Spleen (tissue), 11 donors: ENCODE results near the gene FITM1. TPM values are rescaled to one million over a fixed set of nuclear protein-coding genes. Genes with fewer than 3 reads are reported as not detected.

ENCODE experiments used
- DNase-seq: peaks from one replicate; pipeline ENCODE4 v3.0.0-alpha.2; 2020
- H3K27ac ChIP-seq, 8 donors: fragments of 200-600 bp; sonication (generic) in 7 of 8; 1 replicate in 4 of 8; 2 replicates in 4 of 8; pipeline versions ENCODE4 v1.5.0 to v1.8.0; 2016 to 2021; ENCODE audit warnings: inconsistent platforms in 4 of 8, mild to moderate bottlenecking in 4 of 8, moderate library complexity in 1 of 8
- H3K27me3 ChIP-seq, 7 donors: fragments of 200-600 bp; sonication (generic) in 6 of 7; replicated peaks in 1 of 7; 1 replicate in 4 of 7; 2 replicates in 3 of 7; pipeline versions ENCODE4 v1.5.0 to v1.8.0; 2016 to 2021; ENCODE audit warnings: inconsistent platforms in 3 of 7, mild to moderate bottlenecking in 1 of 7
- H3K36me3 ChIP-seq, 6 donors: fragments of 200-600 bp; sonication (generic) in 5 of 6; 1 replicate in 4 of 6; 2 replicates in 2 of 6; pipeline versions ENCODE4 v1.5.0 to v1.8.0; 2016 to 2021; ENCODE audit warnings: inconsistent platforms in 2 of 6
- H3K4me1 ChIP-seq, 6 donors: fragments of 200-600 bp; sonication (generic) in 5 of 6; 1 replicate in 3 of 6; 2 replicates in 3 of 6; pipeline versions ENCODE4 v1.5.0 to v1.8.0; 2016 to 2021; ENCODE audit warnings: inconsistent platforms in 3 of 6
- H3K4me3 ChIP-seq, 8 donors: fragments of 200-600 bp; sonication (generic) in 7 of 8; 1 replicate in 4 of 8; 2 replicates in 4 of 8; pipeline versions ENCODE4 v1.5.0 to v1.8.0; 2016 to 2021; ENCODE audit warnings: inconsistent platforms in 4 of 8, mild to moderate bottlenecking in 4 of 8, moderate library complexity in 2 of 8
- H3K9me3 ChIP-seq, 8 donors: fragments of 200-600 bp; sonication (generic) in 7 of 8; 1 replicate in 4 of 8; 2 replicates in 4 of 8; pipeline versions ENCODE4 v1.5.0 to v1.8.0; 2016 to 2021; ENCODE audit warnings: inconsistent platforms in 4 of 8
- POLR2A ChIP-seq, 3 donors: fragments of 450-650 bp; IDR thresholded peaks; one replicate each; pipeline ENCODE4 v1.5.1; 2017; ENCODE audit warnings: antibody characterized with exemption in 3 of 3, mild to moderate bottlenecking in 1 of 3
- POLR2AphosphoS5 ChIP-seq, 3 donors: sonication (generic); formaldehyde crosslinking; IDR thresholded peaks; one replicate each; pipeline ENCODE4 v1.5.1; 2017; ENCODE audit warnings: antibody characterized with exemption in 3 of 3
- WGBS, 5 donors: extraction: QIAGEN DNeasy Blood & Tissue Kit in 3 of 5; methylation state at CpG; one replicate each; pipeline versions ENCODE4 v1.1.5 to v1.1.7; 2013 to 2018; 5-methylcytosine and 5-hydroxymethylcytosine counted together
- intact Hi-C: fragments of 100-400 bp; cut with DNase I; formaldehyde crosslinking; loops from one replicate; pipeline ENCODE4 v1.15.0; 2023; ENCODE audit warnings: low total_unique reads
- polyA plus RNA-seq, 3 donors: library from polyadenylated mRNA; stranded (reverse); fragments of 200-250 nt; gene quantifications; one replicate each; pipeline ENCODE4 v1.2.1, GENCODE V29; 2013
- total RNA-seq, 7 donors: library from RNA; depleted of rRNA in 3 of 7; stranded (reverse); fragments of >200 nt in 3 of 7; fragmentation: NEBNext Ultra II Directional in 4 of 7; extraction: Animal tissue kit (Norgen Biotek cat#: 25700) in 4 of 7; gene quantifications; one replicate each; pipeline versions ENCODE4 v1.1.0 to v1.2.1, GENCODE V29; 2016 to 2021
- TF ChIP-seq, protein P1 (sequence below), 11 experiments: fragments of 200-600 bp in 7 of 11; fragments of 450-650 bp in 4 of 11; sonication (generic) in 4 of 11; IDR thresholded peaks in 8 of 11; conservative IDR thresholded peaks in 3 of 11; 1 replicate in 7 of 11; 2 replicates in 4 of 11; pipeline versions ENCODE4 v1.4.0 to v1.8.0; 2016 to 2021; ENCODE audit warnings: antibody characterized with exemption in 11 of 11, inconsistent platforms in 4 of 11, mild to moderate bottlenecking in 1 of 11
- donor health status: healthy with polysubstance abuse.
- donor health status: DM: no; HTN: no; CAD: no; lungs with moderate emphysema.
- donor health status: DM: no; HTN: no; CAD: no.
- donor health status: Bipolar disorder and iron deficiency.
- donor health status: healthy.
- donor health status: DM: no; HTN: no; CAD: no.
- donor health status: DM: yes; HTN: yes; CAD: no.

FITM1 gene
- total and polyA plus RNA-seq, 10 donors = 3.7 to 12.9 (median 8.7) TPM

- H3K27me3 ChIP-seq = no peaks in the 10 kb centered on the region
- no peaks in the 10 kb centered on the region for H3K9me3 ChIP-seq
- intact Hi-C loops = no loop called here
- peak; percentile 99 for DNase-seq
- H3K36me3 ChIP-seq = peaks cover 9 to 74% (median 53%) of the 10 kb centered on the region in 6 donors
- TF ChIP-seq POLR2AphosphoS5 (IDR thresholded peaks at IDR 0.05) = peak; percentile 81 to 85 (median 84)
- TF ChIP-seq, protein P1, sequence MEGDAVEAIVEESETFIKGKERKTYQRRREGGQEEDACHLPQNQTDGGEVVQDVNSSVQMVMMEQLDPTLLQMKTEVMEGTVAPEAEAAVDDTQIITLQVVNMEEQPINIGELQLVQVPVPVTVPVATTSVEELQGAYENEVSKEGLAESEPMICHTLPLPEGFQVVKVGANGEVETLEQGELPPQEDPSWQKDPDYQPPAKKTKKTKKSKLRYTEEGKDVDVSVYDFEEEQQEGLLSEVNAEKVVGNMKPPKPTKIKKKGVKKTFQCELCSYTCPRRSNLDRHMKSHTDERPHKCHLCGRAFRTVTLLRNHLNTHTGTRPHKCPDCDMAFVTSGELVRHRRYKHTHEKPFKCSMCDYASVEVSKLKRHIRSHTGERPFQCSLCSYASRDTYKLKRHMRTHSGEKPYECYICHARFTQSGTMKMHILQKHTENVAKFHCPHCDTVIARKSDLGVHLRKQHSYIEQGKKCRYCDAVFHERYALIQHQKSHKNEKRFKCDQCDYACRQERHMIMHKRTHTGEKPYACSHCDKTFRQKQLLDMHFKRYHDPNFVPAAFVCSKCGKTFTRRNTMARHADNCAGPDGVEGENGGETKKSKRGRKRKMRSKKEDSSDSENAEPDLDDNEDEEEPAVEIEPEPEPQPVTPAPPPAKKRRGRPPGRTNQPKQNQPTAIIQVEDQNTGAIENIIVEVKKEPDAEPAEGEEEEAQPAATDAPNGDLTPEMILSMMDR (IDR thresholded peaks at IDR 0.05 in 8 of 11, conservative IDR thresholded peaks at IDR 0.05 in 3 of 11) = peak in 2 of 11 experiments; percentile 14 to 39
- no peak for TF ChIP-seq POLR2A (IDR thresholded peaks at IDR 0.05)
- peak within 1 kb of the TSS; percentile 76 to 99 (median 95) for H3K4me3 ChIP-seq
- H3K27ac ChIP-seq = peak within 1 kb of the TSS; percentile 89 to 99 (median 96)
- H3K4me1 ChIP-seq = peaks cover 27 to 83% (median 62%) of the 10 kb centered on the region in 6 donors
- WGBS, 5 donors = 0 to 1% (median 1%) methylated on average over 25 to 57 of the region's 57 CpGs
Measured at GRCh38 chr14:24146978-24147760, 16.7 kb downstream of the FITM1 start, which contains the start of gene RNF31. Gene RNF31, plus strand, starts transcription at chr14:24147498. Its CDS starts 201 bp downstream, at chr14:24147699.

- Histone ChIP-seq H3K27me3 (no peaks in the 10 kb centered on the region), H3K4me1 (peaks cover 25 to 76% (median 55%) of the 10 kb centered on the region in 6 donors), H3K4me3 (peak overlapping the region; percentile 76 to 99 (median 95)), H3K9me3 (no peaks in the 10 kb centered on the region), H3K36me3 (peaks cover 9 to 74% (median 59%) of the 10 kb centered on the region in 6 donors), H3K27ac (peak overlapping the region; percentile 79 to 99 (median 96))
- TF ChIP-seq, protein P1 (IDR thresholded peaks at IDR 0.05 in 8 of 11, conservative IDR thresholded peaks at IDR 0.05 in 3 of 11) = no peak
- no peak for TF ChIP-seq POLR2A (IDR thresholded peaks at IDR 0.05)
- TF ChIP-seq POLR2AphosphoS5 (IDR thresholded peaks at IDR 0.05) = no peak
- no peak for DNase-seq
- 6 to 9% (median 8%) methylated on average over 18 to 29 of the region's 29 CpGs for WGBS, 5 donors
- intact Hi-C loops = no loop called here
Measured at GRCh38 chr14:24147761-24148428, 17.4 kb downstream of the FITM1 start.

- intact Hi-C loops = no loop called here
Measured at GRCh38 chr14:24149302-24149969, 19.0 kb downstream of the FITM1 start.

More at GRCh38 chr14:24149302-24149969, 19.0 kb downstream of the FITM1 start:
- H3K9me3 ChIP-seq = no peaks in the 10 kb centered on the region
- WGBS, 5 donors = 92 to 98% (median 95%) methylated on average over 3 of the region's 3 CpGs
- no peak for DNase-seq
- TF ChIP-seq POLR2A (IDR thresholded peaks at IDR 0.05) (no peak), POLR2AphosphoS5 (IDR thresholded peaks at IDR 0.05) (no peak)
- TF ChIP-seq, protein P1 (IDR thresholded peaks at IDR 0.05 in 8 of 11, conservative IDR thresholded peaks at IDR 0.05 in 3 of 11) = no peak
- H3K27me3 ChIP-seq = no peaks in the 10 kb centered on the region
- peaks cover 9 to 74% (median 62%) of the 10 kb centered on the region in 6 donors for H3K36me3 ChIP-seq
- no peak overlapping the region for H3K27ac ChIP-seq
- no peak overlapping the region for H3K4me3 ChIP-seq
- H3K4me1 ChIP-seq = peaks cover 24 to 61% (median 48%) of the 10 kb centered on the region in 6 donors
